KOPT-K1 (cell line): Measurements from ENCODE around the gene BNIP5.
"Not testable (repeated sequence)": the region's sequence is repeated elsewhere in the genome, so short reads cannot be mapped to it uniquely, and the experiment has no call there.

ENCODE experiments used
- H3K27ac ChIP-seq: fragments of 200-600 bp; sonication (generic); 2 replicates; pipeline ENCODE4 v1.5.1; 2016; ENCODE audit warnings: antibody characterized with exemption, mild to moderate bottlenecking, low read depth, low read length; ENCODE audit not compliant: poor library complexity, severe bottlenecking
- H3K36me3 ChIP-seq: fragments of 200-600 bp; sonication (generic); 2 replicates; pipeline ENCODE4 v1.5.1; 2017; ENCODE audit warnings: antibody characterized with exemption, mild to moderate bottlenecking, low read length, moderate library complexity; ENCODE audit not compliant: insufficient read depth
- H3K9me3 ChIP-seq: fragments of 200-600 bp; sonication (generic); 2 replicates; pipeline ENCODE4 v1.5.1; 2017; ENCODE audit warnings: antibody characterized with exemption, low read length, mild to moderate bottlenecking; ENCODE audit not compliant: insufficient read depth, poor library complexity, severe bottlenecking

The BNIP5 gene

GRCh38 chr6:36338223-36338622 lies 1.5 kb upstream of the BNIP5 start:
- not testable (repeated sequence) for H3K36me3 ChIP-seq, H3K9me3 ChIP-seq, H3K27ac ChIP-seq

- H3K9me3 ChIP-seq = no peaks in the 10 kb centered on the region
- no peak overlapping the region for H3K27ac ChIP-seq
- no peaks in the 10 kb centered on the region for H3K36me3 ChIP-seq
Measured at GRCh38 chr6:36337814-36338213, 1.1 kb upstream of the BNIP5 start.

DNA sequence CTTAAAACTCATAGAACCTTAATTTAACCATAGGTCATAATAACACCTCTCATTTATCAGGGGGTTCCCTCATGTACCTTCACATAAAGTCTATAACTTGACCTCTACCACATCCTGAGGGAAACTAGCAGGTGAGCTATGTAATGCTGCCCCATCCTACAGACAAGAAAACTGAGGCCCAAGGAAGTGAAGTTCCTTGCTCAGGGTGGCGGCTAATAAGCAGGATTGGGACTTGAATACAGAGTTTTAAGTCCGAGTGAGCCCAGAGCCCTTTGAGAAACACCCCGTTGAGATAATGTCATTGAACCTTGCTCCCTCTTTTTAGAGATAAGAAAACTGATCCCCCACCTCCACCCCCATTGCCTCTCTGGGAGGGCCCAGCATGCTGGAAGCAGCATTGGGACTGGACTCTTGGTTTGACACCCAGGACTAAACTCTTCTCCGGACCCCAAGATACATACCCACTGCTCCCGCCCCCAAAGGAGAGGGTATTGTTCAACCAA lies 429 bp downstream of the BNIP5 start:
- Histone ChIP-seq H3K9me3 (no peaks in the 10 kb centered on the region), H3K36me3 (no peaks in the 10 kb centered on the region), H3K27ac (no peak overlapping the region)

GRCh38 chr6:36335465-36336207 lies 1.1 kb downstream of the BNIP5 start:
- Histone ChIP-seq H3K9me3 (no peaks in the 10 kb centered on the region), H3K36me3 (no peaks in the 10 kb centered on the region), H3K27ac (no peak overlapping the region)

DNA sequence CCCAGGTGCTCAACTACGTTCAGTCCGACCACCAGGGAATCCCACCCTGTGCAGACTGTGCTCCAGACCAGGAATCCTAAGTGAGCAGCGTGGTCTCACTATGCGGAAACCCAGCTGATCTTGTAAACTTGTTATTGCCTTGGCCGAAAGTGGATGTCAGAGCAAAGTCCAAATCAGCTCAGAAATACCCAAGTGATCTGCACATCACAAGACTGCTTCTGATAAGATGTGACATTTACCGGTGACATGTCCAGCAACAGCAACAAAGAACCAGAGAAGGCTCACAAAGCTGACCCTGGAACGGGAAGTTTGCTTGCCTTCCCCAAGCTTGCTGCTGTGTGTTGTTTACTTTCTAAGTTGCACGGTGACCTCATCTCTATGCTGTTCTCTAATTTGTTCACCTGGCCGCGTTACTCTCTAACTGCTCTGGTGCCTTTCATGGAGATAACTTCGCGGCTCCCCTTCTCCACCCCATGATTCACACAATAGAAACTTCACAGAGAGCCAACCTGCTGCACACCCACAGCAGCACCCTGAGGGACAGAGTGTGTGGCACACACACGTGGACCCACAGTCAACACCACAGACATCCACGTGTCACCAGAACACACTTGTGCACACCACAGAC lies 1.7 kb downstream of the BNIP5 start:
- Histone ChIP-seq H3K36me3 (no peaks in the 10 kb centered on the region), H3K27ac (no peak overlapping the region), H3K9me3 (no peaks in the 10 kb centered on the region)

- no peak overlapping the region for H3K27ac ChIP-seq
- no peaks in the 10 kb centered on the region for H3K9me3 ChIP-seq
- H3K36me3 ChIP-seq = no peaks in the 10 kb centered on the region
Measured at GRCh38 chr6:36333931-36334725, 2.6 kb downstream of the BNIP5 start.

GRCh38 chr6:36333171-36333895 lies 3.4 kb downstream of the BNIP5 start:
- Histone ChIP-seq H3K27ac (no peak overlapping the region), H3K36me3 (no peaks in the 10 kb centered on the region), H3K9me3 (no peaks in the 10 kb centered on the region)

DNA sequence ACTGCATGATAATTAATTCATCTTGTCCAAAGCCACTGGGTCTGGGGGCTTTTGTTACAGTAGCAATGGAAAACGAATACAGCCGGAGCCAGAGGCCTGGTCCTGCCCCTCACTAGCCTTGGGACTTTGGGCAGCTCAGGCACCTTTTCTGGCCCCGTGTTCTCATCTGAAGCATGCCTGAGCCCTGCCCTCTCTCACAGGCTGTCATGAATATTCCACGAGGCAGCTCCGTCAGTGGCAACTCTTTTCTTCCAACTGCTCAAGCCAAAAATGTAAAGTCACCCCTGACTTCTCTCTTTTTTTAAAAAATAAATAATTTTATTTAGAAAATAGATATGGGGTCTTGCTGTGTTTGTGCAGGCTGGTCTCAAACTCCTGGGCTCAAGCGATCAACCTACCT lies 5.3 kb downstream of the BNIP5 start:
- no peaks in the 10 kb centered on the region for H3K36me3 ChIP-seq
- no peaks in the 10 kb centered on the region for H3K9me3 ChIP-seq
- no peak overlapping the region for H3K27ac ChIP-seq

DNA sequence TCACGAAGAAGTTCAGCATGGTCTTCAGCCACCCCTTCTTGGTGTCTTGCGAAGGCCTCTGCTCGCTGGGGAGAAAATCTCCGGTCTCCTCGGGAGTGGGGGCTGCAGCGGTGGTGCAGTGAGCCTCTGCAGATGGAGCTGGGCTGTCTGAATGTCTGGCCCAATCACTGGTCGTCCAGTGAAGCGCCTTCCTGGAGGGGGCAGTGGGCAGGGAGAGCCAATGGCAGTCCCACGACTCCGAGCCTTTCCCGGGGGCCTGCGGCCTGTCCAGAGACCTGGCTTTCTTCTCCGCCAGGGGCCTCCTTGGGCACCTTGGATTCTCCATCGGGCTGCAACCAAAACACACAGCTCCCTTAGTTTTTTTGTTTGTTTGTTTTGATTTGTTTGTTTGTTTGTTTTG lies 6.3 kb downstream of the BNIP5 start:
- no peak overlapping the region for H3K27ac ChIP-seq
- H3K36me3 ChIP-seq = no peaks in the 10 kb centered on the region

DNA sequence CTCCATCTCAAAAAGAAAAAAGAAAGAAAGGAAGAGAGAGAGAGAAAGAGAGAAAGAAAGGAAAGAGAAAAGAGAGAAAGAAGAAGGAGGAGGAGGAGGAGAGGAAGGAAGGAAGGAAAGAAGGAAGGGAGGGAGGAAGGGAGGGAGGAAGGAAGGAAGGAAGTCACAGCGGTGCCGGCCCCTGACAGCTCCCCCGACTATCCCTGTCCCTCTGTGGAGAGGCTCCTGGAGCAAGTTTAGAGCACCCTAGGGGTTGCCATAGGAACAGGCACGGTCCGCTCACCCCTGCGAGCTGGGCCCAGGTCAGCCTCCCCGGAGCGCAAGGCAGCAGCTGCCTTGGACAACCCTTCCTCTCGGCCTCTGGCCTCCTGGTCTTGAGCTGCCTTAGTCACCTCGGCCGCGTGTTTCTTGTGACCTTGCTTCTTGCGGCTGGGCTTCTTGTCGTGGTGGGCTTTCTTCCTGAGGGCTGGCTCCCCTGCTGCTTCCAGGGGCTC lies 6.8 kb downstream of the BNIP5 start:
- Histone ChIP-seq H3K9me3 (no peaks in the 10 kb centered on the region), H3K27ac (no peak overlapping the region), H3K36me3 (no peaks in the 10 kb centered on the region)

More for the DNA sequence above, 6.3 kb downstream of the BNIP5 start:
- H3K9me3 ChIP-seq = no peaks in the 10 kb centered on the region

DNA sequence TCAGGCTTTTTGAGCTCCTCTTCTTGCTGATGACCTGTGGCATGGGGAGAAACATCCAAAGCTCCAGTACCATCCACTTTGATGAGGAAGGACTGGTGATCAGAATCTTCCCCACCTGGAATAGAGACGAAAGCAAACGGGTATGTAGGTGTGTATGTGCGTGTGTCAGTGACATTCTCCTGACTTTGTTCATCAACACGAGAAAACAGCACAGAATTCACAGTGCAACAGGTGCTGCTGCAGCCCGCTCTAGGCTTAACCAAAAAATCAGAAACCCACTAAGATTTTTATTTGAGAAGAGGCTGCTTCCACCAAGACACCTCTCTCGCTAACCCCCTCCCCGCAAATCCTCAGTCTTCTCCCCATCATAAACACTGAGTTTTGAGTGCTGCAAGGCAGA lies 8.1 kb downstream of the BNIP5 start:
- H3K9me3 ChIP-seq = no peaks in the 10 kb centered on the region
- H3K27ac ChIP-seq = no peak overlapping the region
- no peaks in the 10 kb centered on the region for H3K36me3 ChIP-seq

DNA sequence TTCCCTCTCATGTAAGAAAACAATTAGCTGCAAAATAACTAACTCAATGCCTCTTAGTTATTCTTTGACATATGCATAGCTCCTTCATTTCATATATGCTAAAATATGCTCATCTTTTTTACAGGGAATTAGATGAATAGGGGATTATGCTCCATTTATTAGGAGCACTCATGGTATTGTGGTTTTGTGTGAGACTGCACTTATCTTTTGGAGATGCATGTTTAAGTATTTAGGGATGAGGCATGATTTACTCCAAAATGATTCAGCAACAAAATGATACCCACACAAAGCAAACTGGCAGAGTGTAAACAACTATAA lies 8.8 kb downstream of the BNIP5 start:
- no peak overlapping the region for H3K27ac ChIP-seq
- no peaks in the 10 kb centered on the region for H3K36me3 ChIP-seq
- no peaks in the 10 kb centered on the region for H3K9me3 ChIP-seq

- no peaks in the 10 kb centered on the region for H3K9me3 ChIP-seq
- H3K27ac ChIP-seq = no peak overlapping the region
- no peaks in the 10 kb centered on the region for H3K36me3 ChIP-seq
Measured at GRCh38 chr6:36327226-36327918, 9.3 kb downstream of the BNIP5 start.

- Histone ChIP-seq H3K27ac (no peak overlapping the region), H3K9me3 (no peaks in the 10 kb centered on the region), H3K36me3 (no peaks in the 10 kb centered on the region)
Measured at GRCh38 chr6:36326356-36326995, 10.2 kb downstream of the BNIP5 start.
